Gastroesophageal sphincter (tissue), 4 donors: ENCODE data around the gene P2RY2. TPM values are rescaled to one million over a fixed set of nuclear protein-coding genes. Genes with fewer than 3 reads are reported as not detected.

Experiments
- ATAC-seq: fragments of 150-250 bp; one replicate; pipeline ENCODE4 v1.9.1; 2016; ENCODE audit warnings: mild to moderate bottlenecking, moderate library complexity
- H3K27ac ChIP-seq, 4 donors: fragments of 200-600 bp; sonication (generic) in 3 of 4; 1 replicate in 3 of 4; 2 replicates in 1 of 4; pipeline ENCODE4 v1.5.1; 2016 to 2019
- H3K27me3 ChIP-seq: fragments of 200-600 bp; sonication (generic); one replicate; pipeline ENCODE4 v1.5.1; 2019
- H3K36me3 ChIP-seq, 2 donors: fragments of 200-600 bp; sonication (generic); one replicate each; pipeline ENCODE4 v1.5.1; 2019; ENCODE audit warnings: control low read depth in 1 of 2
- H3K4me1 ChIP-seq, 3 donors: fragments of 200-600 bp; sonication (generic); 1 replicate in 2 of 3; 2 replicates in 1 of 3; pipeline ENCODE4 v1.5.1; 2016 to 2019; ENCODE audit warnings: control low read depth in 2 of 3
- H3K4me3 ChIP-seq, 2 donors: fragments of 200-600 bp; sonication (generic); one replicate each; pipeline ENCODE4 v1.5.1; 2019; ENCODE audit warnings: mild to moderate bottlenecking in 1 of 2, moderate library complexity in 1 of 2
- H3K9me3 ChIP-seq, 3 donors: fragments of 200-600 bp; sonication (generic); one replicate each; pipeline ENCODE4 v1.5.1; 2017 to 2019; ENCODE audit warnings: control low read depth in 2 of 3
- EP300 ChIP-seq: sonication (generic); formaldehyde crosslinking; IDR thresholded peaks from one replicate; pipeline ENCODE4 v1.6.1; 2017; ENCODE audit warnings: antibody characterized with exemption, mild to moderate bottlenecking
- POLR2A ChIP-seq, 2 donors: fragments of 450-650 bp; IDR thresholded peaks; one replicate each; pipeline ENCODE4 v1.6.1; 2017; ENCODE audit warnings: antibody characterized with exemption in 2 of 2, mild to moderate bottlenecking in 2 of 2, moderate library complexity in 1 of 2
- POLR2AphosphoS5 ChIP-seq: sonication (generic); formaldehyde crosslinking; IDR thresholded peaks from one replicate; pipeline ENCODE4 v1.6.1; 2017; ENCODE audit warnings: antibody characterized with exemption
- WGBS, 2 donors: methylation state at CpG; one replicate each; pipeline ENCODE4 v1.1.5; 2018; ENCODE audit warnings: low coverage in 1 of 2; 5-methylcytosine and 5-hydroxymethylcytosine counted together
- total RNA-seq, 4 donors: library from RNA; depleted of rRNA; stranded (reverse); fragments of >200 nt; gene quantifications; one replicate each; pipeline ENCODE4 v1.1.0, GENCODE V29; 2016
- TF ChIP-seq, protein P1 (sequence below), 4 experiments: fragments of 200-600 bp in 2 of 4; fragments of 450-650 bp in 2 of 4; sonication (generic) in 1 of 4; IDR thresholded peaks; one replicate each; pipeline ENCODE4 v1.5.1; 2017 to 2019; ENCODE audit warnings: antibody characterized with exemption in 4 of 4, mild to moderate bottlenecking in 2 of 4, moderate library complexity in 2 of 4

Gene P2RY2
- total RNA-seq, 4 donors from 2014 or later = 0.35 to 2.5 (median 0.89) TPM

DNA sequence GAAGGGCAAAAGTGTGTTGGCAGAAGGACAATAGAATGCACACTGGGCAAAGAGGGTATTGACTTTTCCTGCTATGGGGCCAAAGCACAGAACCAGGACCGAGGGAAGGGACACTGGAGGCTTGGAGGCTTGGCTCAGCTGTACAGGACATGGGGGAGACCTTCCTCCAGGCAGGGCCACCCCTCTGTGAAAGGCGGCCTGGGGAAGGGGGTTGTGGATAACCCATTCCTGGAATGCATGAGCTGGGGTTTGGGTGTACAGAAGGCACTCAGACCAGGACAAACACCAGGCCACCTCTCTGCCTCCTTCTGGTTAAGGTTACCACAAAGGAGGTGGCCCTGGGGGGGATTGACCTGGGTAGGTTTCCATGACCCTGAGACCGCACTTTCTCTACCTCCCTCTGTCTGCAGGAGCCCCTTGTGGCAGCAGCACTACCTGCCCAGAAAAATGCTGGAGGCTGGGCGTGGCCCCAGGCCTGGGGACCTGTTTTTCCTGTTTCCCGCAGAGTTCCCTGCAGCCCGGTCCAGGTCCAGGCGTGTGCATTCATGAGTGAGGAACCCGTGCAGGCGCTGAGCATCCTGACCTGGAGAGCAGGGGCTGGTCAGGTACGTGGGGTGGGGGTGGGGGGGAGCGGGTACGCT lies 9.6 kb downstream of the P2RY2 start:
- Histone ChIP-seq H3K27me3 (no peaks in the 10 kb centered on the region), H3K4me1 (peaks cover 0 to 9% (median 0%) of the 10 kb centered on the region in 3 donors), H3K36me3 (no peaks in the 10 kb centered on the region), H3K9me3 (no peaks in the 10 kb centered on the region), H3K4me3 (no peak overlapping the region), H3K27ac (no peak overlapping the region)
- ATAC-seq = no peak
- WGBS, 2 donors = 80% methylated on average over 1 of the region's 12 CpGs; no CpG with 5 or more reads in 1 of the 2 donors
- TF ChIP-seq, protein P1, sequence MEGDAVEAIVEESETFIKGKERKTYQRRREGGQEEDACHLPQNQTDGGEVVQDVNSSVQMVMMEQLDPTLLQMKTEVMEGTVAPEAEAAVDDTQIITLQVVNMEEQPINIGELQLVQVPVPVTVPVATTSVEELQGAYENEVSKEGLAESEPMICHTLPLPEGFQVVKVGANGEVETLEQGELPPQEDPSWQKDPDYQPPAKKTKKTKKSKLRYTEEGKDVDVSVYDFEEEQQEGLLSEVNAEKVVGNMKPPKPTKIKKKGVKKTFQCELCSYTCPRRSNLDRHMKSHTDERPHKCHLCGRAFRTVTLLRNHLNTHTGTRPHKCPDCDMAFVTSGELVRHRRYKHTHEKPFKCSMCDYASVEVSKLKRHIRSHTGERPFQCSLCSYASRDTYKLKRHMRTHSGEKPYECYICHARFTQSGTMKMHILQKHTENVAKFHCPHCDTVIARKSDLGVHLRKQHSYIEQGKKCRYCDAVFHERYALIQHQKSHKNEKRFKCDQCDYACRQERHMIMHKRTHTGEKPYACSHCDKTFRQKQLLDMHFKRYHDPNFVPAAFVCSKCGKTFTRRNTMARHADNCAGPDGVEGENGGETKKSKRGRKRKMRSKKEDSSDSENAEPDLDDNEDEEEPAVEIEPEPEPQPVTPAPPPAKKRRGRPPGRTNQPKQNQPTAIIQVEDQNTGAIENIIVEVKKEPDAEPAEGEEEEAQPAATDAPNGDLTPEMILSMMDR (IDR thresholded peaks at IDR 0.05) = no peak
- TF ChIP-seq EP300 = no peak
- TF ChIP-seq POLR2A (IDR thresholded peaks at IDR 0.05) = no peak
- TF ChIP-seq POLR2AphosphoS5 = no peak

DNA sequence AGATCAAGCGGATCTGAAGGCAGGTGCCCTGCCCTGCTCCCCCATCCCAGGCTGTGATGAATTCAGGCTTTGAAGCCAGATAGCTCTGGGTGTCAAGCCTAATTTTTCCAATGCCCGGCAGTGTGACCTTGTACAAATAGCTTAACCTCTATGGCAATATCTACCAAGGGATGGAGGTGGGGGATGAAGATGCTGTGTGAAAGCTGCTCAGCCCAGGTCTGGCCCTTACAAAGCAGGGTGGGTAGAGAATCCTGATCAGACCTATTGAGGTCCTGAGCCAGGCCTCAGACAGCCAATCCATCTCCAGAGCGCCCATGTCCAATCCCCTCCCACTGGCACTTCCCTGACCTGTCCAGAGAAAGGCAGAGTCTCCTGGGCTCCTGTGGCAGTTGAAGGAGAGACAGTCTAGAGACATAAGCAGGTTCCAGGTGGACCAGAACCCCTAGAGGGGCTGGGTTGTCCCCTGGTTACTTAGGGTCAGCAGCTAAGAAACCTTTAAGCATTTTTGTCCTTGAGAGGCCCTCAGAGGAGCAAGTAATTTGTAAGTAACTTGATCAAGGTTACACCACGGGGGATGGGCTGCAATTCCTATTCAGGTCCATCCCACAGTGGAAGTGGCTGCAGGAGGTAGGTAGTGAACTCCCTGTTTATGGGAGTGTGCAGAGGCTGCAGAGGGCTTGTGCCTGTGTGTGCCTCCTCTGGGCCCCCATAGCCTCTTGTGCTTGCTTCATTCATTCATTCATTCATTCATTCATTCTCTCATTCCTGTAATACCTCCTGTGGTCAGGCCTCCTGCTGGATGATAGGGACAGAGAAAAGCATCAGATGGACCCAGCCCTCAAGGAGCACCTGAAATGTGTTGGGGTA lies 10.4 kb downstream of the P2RY2 start:
- Histone ChIP-seq H3K27ac (no peak overlapping the region), H3K4me3 (no peak overlapping the region), H3K36me3 (no peaks in the 10 kb centered on the region), H3K9me3 (no peaks in the 10 kb centered on the region), H3K27me3 (no peaks in the 10 kb centered on the region), H3K4me1 (peaks cover 0 to 14% (median 0%) of the 10 kb centered on the region in 3 donors)
- ATAC-seq = no peak
- TF ChIP-seq EP300 (no peak), POLR2A (IDR thresholded peaks at IDR 0.05) (no peak), POLR2AphosphoS5 (no peak)
- TF ChIP-seq, protein P1 (IDR thresholded peaks at IDR 0.05) = no peak
- WGBS, 2 donors = no CpG with 5 or more reads among the region's 4 CpGs

DNA sequence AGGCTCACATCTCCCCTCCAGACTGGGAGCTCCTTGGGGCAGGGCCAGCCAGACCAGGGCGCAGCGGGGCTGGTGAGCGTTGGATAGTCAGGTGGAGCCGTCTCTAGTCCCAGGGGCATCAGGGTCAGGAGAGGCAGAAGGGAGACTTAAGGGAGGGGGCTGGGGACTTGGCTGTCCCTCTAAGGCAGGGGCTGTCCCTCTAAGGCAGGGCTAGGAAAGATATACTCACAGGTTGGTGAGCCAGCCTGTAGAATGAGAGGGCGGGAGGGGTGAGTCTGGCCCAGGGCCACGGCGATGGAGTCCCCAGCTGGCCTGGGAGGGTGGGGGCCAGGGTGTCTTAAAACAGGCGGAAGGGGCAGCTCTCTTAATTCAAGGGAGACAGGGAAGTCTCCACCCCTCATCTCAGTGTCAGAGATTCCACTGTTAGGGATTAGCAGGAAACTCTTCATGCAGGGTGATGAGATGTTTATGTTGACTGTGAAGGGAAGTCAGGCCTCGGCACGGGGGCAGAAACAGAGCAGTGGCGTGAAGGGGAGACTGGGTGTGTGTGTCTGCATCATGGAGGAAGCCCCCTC lies 11.3 kb downstream of the P2RY2 start:
- H3K36me3 ChIP-seq = no peaks in the 10 kb centered on the region
- H3K27me3 ChIP-seq = no peaks in the 10 kb centered on the region
- TF ChIP-seq, protein P1 (IDR thresholded peaks at IDR 0.05) = no peak
- TF ChIP-seq EP300 (no peak), POLR2AphosphoS5 (no peak), POLR2A (IDR thresholded peaks at IDR 0.05) (no peak)
- H3K4me3 ChIP-seq = no peak overlapping the region
- H3K9me3 ChIP-seq = no peaks in the 10 kb centered on the region
- H3K4me1 ChIP-seq = peaks cover 0 to 18% (median 0%) of the 10 kb centered on the region in 3 donors
- H3K27ac ChIP-seq = no peak overlapping the region
- 42 to 63% methylated on average over 2 to 8 of the region's 11 CpGs for WGBS, 2 donors
- ATAC-seq = peak; percentile 17

DNA sequence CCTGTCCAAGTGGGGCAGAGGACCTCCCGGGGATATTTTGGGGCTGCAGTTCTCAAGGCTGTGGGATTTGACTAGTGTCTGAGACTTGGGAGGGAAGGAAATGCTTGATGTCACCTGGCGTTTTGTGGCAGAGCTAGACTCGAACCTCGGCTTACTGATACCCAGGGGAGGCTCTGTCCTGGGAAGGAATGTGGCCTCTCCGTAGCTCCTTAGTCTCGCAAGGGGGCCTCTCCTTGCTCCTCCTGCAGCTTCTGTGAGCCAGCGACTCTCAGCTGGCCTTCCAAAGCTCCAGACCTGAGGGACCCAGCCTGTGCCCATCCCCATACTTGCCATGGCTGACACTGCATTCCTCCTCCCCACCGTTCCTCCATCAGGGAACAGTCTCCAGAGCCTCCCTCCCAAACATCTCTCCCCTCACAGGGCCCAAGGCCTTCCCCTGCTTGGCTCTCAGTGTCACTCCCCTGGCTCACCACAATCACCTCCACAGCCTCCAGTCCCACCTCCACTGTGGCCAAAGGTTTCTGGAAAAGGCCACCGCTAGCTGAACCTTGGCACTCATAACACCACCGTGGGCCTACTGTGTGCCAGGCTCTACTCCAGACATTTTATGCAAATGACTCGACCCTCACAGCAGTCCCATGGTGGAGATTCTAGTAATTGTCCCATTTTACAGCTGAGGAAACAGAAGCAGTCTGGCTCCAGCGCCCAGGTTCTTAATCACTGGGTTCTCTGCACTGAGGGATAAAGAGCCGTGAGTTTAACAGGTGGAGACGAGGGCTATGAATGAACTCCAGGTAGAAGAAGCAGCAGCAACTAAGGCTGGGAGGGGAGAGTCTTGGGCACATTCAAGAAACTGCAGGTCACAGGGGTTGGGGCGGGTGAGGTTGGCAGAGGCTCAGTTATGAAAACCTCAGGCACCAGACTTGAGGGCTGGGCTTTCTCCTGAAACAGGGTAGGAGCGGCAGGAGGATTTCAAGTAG lies 12.1 kb downstream of the P2RY2 start:
- H3K27me3 ChIP-seq = no peaks in the 10 kb centered on the region
- TF ChIP-seq, protein P1 (IDR thresholded peaks at IDR 0.05) = no peak
- TF ChIP-seq EP300 (no peak), POLR2A (IDR thresholded peaks at IDR 0.05) (no peak), POLR2AphosphoS5 (no peak)
- H3K9me3 ChIP-seq = no peaks in the 10 kb centered on the region
- peaks cover 0 to 18% (median 0%) of the 10 kb centered on the region in 3 donors for H3K4me1 ChIP-seq
- no peak overlapping the region for H3K4me3 ChIP-seq
- no peak overlapping the region for H3K27ac ChIP-seq
- WGBS, 2 donors = 61 to 76% methylated on average over 3 to 11 of the region's 16 CpGs
- no peaks in the 10 kb centered on the region for H3K36me3 ChIP-seq
- ATAC-seq = no peak
